ENCODE measurements around the gene KCNT1.
"Not testable (repeated sequence)": the region's sequence is repeated elsewhere in the genome, so short reads cannot be mapped to it uniquely, and the experiment has no call there.

KCNT1 gene

DNA sequence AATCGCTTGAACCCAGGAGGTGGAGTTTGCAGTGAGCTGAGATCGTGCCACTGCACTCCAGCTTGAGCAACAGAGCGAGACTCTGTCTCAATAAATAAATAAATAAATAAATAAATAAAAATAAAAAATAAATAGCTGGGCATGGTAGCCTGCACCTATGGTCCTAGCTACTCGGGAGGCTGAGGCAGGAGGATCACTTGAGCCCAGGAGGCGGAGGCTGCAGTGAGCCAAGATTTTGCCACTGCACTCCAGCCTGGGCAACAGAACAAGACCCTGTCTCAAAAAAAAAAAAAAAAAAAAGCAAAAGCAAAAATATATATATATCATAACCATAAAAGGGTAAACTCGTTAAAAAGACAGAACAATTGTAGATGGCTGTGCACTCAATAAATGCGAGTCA is 29.2 kb upstream of the KCNT1 start:
- not testable (repeated sequence) for DNase-seq (ENCODE audit: low read depth in 2 of 2)

DNA sequence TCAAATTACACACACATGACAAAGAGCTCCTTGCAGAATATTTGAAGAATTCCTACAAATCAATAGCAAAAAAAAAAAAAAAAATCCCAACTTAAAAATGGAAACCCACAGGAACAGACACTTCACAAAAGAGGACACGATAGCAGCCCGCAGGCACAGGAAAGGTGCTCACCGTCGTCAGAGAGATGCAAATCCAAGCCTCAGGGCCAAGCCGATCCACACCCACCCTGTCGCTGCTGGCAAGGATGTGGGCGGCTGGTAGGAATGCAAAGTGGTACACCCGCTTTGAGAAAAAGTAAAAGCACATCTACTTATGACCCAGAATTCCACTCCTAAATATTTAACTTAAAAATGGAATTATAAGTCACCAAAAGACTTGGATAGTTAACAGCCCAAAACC is 28.0 kb upstream of the KCNT1 start:
- DNase-seq (ENCODE audit: low read depth in 2 of 2), result no peak

DNA sequence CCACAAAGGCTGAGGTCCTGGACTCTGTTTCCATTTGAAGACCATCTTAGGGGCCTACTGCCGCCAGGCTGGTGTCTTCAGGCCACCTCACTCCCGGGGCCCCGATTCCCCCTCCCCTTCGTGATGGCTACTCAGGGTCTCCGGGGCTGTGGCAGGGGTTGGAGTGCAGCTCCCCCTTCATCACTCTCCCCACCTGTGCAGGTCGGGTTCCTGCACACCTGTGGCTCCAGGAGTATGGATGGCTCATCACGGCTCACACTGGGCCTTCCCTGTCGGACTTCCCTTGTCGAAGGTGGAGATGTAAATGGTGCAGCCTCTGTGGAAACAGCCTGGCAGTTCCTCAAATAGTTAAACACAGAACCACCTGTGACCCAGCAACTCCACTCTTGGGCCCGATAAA is 27.0 kb upstream of the KCNT1 start:
- no peak for DNase-seq (ENCODE audit: low read depth in 2 of 2)

DNA sequence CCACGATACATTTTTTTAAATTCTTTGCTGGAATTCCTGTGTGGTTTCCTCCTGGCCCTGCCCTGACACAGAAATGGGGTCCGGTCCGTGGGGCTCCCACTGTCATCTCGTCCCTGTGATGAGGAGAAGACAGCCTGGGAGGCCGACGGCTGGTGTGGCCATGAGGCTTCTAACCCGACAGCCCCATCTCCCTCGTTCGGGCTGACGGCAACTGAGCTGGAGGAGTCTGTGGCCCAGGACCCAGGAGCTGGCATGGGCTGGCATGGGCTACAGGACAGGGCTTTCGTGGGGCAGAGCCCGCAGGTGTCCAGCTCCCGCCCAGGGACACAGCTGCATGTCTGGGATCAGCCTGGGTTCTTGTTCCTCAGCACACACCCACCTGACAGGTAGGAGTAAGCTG is 25.1 kb upstream of the KCNT1 start:
- no peak for DNase-seq (ENCODE audit: low read depth in 2 of 2)

DNA sequence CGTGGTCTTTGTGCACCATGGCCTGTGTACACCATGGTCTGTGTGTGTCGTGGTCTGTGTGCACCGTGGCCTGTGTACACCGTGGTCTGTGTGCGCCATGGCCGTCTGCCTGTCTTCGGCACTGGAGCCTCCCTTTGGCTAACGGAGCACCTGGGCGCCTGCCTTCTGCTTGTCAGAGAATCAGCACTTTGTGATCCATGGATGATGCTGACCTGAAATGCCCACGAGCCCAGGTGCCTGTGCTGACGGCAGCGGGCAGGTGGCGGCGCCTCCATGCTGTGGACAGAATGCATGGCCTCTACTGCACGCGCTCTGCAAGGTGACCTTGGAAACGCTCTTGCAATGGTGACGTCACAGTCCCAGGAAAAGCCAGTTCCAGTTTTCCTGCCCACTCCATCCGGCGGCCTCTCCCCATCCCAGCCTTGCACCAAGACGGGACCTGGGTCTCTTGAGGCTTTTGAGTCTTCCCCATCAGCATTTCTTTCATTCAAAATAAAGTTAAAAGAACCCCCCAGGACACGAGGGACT is 24.3 kb upstream of the KCNT1 start:
- no peak for DNase-seq (ENCODE audit: low read depth in 2 of 2)

DNA sequence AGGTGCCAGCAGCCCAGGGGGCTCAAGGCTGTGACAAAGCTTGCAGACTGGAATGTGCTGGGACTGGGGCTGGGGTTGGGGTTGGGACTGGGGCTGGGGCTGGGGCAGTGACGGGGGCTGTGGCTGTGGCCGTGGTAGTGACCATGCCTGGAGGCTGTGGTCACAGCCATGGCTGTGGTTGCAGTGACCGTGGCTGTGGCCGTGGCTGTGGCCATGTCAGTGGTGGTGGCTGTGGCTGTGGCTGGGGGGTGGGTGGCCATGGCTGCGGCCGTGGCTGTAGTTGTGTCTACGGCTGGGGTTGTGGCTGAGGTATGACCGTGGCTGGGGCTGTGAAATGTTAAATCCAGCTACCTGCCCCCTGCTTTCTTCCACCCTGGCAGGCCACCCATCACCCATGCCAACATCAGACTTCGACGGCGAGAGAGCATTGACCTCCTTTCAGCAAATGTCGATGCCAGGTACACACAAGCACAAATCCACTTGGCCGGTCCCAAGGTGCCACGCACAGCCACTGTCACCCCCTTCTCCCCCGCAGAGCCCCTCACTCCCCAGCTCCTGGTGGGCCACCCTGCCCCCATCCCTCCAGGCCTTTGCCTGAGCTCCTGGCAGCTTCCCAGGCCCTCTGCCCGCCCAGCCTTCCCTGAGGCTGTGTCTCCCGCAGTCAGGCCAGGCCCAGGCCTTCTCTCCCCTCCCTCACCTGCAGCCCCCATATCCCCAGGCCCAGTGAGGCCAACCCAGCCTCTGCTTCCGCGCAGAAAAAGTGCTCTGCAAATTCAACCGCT is 23.6 kb upstream of the KCNT1 start:
- no peak for DNase-seq (ENCODE audit: low read depth in 2 of 2)

DNA sequence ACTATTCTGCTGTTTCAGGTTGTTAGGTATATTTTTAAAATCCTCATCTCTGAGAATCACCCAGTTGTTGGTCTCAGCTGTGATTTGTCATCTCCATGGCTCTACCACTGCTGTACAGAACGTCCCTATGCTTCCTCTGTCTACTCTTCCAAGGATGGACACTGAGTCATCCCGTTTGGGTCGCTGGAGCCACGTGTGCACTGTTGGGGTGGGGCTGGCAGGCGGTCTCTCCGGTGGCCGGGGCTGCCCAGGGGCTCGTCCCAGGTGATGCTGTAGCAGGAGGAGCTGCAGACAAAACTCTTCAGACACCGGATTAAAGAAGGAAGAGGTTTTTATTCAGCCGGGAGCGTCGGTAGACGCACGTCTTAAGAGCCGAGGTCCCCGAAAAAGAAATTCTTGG is 21.9 kb upstream of the KCNT1 start:
- no peak for DNase-seq (ENCODE audit: low read depth in 2 of 2)

DNA sequence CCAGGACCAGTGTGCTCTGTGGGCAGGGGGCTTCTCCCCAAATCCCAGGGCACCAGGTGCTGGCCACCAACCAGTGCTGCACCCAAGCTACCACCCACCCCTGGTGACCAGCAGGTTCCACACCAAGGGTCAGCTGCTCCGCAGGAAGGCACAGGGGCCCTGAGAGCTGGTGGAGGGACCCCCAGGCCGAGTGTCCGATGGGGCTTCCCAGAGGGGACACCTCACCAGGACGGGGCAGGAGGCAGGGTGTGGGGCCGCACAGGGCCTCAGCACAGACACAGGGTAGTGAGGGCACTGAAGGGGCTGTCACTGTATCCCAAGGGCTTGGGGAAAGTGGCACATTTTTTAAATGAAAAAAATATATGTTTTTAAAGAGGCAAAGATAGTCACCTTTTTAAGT is 20.8 kb upstream of the KCNT1 start:
- no peak for DNase-seq (ENCODE audit: low read depth in 2 of 2)

DNA sequence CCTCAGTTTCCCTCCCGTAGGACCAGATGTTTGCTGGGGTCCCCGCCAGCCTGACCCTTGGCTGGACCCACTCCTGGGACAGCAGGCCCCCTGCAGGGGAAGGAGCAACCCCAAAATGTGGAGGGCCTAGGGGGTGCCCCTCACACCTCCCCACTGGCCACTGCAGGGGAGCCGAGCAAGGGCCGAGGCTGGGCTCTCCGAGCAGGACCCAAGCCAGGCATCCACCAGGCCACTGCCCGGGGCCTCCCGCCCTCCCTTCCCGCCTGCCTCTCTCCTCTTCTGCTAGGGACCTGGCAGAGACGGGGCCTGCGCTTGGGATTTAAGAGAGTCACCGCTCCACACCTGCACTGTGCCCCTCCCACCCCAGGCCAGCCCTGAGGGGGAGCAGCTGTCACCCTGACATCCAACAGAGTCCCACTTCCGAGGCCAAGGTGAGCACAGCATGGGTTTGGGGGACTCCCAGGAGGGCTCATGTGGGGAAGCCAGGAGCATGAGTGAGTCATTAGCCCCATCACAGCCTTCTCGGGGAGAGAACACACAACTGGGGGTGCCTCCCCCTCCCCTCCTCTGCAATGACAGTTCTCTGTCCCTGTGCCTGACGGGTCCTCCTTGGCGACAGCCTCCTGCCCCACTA is 18.5 kb upstream of the KCNT1 start:
- no peak for DNase-seq (ENCODE audit: low read depth in 2 of 2)

DNA sequence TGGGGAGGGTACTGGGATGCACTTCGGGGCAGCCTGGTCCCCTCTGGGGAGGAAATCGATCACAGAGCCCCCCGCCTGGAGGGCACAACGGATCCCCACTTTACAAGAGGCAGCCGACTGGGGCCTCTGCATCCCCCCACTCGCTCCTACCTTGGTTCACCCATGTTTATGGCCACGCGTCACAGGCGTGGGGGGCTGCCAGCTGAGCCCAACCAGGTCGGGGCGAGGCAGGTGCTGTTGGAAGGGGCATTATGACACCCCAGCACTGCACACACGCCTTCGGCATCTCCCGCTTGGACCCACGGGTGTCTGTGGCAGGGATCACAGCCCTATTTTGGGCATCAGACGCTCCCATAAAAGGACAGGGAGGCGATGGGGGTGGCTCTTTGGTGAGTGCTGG is 17.3 kb upstream of the KCNT1 start:
- DNase-seq (ENCODE audit: low read depth in 2 of 2), result no peak

DNA sequence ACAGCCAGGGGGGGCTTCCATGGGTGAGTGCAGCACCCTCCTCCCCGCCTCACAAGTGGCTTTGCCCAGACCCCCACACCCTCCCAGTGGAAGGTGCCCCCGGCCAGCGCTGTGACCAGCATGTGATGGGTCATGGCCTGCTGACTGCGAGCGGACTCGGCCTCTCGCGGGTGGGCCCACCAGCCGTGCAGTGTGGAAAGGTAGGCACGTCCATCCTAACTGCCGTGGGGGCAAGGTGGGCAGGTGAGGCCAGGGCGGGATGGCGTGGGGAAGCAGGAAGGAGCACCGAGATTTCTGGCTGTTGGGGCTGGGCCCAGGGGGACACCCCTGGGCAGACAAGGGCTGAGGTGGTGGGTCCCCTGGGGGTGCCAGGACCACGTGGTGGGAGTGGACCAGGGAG is 14.8 kb upstream of the KCNT1 start:
- no peak for DNase-seq (ENCODE audit: low read depth in 2 of 2)

DNA sequence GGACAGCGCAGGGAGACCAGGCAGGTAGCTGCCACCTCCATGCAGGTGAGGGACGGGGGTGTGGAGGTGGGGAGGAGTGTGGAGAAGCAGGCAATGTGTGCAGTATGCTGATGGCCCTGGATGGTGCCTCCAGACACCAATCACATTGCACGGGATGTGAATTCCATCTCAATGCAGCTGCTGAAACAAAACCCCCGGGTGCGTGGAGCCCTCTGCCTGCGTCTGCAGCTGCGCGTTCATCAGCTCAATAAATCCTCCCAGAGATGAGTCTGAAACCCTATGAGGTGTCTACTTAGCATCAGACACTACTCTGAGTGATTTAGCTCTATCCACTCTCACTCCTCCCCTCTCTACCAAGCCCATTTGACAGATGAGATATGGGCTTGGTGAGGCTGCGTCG is 13.0 kb upstream of the KCNT1 start:
- DNase-seq (ENCODE audit: low read depth in 2 of 2), result no peak

DNA sequence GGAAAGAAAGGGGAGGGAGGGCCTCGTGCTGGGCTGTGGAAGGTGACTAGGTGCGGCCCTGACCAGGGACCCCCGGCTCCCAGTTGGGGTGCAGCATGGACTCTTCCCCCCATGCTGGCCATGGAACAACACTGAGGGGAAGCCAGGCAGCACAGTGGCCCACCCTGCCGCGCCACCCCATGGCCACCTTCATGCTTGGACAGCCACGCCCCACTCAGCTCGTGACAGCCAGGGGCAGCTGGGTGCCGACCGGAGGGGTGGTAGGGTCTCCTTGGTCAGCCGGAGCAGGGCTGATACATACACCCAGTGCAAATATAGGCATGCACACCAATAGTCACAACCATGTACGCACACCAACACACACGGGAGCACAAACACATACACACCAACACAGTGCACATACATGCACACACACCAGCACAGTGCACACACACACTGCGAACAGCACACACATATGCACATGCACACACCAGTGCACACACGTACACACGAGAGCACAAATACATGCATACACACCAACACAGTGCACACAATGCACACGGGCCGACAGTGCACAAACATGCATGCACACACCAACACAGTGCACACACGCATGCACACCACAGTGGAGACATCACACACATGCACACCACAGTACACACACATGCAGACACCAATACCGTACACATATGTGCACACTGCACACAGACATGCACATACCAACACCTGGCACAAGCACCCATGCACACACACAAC is 11.0 kb upstream of the KCNT1 start:
- no peak for DNase-seq (ENCODE audit: low read depth in 2 of 2)

DNA sequence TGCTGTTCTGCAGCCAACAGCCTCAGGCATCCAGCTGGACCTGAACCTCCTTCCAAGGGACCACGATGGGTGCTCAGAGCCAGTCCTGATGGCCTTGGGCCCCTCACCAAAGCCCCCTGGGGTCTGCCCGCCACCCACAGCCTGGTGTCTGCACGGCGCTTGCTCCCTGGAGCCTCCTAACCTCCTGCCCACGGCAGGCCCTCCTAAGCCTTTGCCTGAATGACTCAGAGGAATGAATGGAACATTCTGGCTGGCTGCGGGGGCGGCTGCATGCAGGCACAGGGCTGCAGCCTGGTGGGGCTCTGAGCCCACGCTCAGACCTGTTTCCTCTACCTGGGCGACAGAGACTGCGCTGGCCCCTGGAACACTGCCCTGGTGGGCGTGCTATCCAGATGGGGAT is 9.6 kb upstream of the KCNT1 start:
- DNase-seq (ENCODE audit: low read depth in 2 of 2), result no peak

DNA sequence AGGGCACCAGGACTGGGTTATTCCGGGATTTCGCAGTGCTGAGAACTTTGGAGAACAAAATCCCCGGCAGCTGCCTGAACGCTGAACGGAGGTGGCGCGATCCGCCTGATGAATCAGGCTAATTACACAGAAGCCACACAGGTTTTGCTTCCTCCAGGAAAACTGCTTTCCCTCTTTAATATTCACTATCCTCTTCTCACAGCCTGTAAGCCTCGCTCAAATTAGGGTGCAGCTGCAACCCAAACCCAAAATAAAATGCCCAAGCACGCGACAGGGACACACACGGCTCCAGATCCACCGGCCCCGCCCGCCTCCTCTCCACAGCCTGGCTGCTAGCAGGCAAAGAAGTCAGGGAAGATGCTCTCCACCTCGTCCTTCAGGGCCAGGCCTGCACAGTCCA is 8.7 kb upstream of the KCNT1 start:
- DNase-seq (ENCODE audit: low read depth in 2 of 2), result no peak

DNA sequence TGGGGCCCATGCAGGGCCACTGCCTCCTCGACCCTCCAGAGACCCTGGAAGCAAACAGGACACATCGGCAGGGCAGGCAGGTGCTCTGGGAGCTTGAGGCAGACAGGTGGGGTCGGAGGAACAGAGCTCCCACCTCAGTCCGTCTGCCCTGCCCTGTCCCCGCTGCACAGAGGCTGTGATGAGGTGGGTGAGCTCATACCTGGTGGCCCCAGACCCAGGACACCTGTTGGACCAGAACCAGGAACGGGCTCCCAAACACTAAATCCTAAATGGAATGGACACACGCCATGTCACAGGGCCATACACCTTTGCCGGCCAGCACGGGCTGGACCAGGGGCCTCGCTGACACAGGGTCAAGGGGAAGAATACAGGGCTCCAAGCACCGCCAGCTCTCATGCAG is 8.2 kb upstream of the KCNT1 start:
- no peak for DNase-seq (ENCODE audit: low read depth in 2 of 2)

DNA sequence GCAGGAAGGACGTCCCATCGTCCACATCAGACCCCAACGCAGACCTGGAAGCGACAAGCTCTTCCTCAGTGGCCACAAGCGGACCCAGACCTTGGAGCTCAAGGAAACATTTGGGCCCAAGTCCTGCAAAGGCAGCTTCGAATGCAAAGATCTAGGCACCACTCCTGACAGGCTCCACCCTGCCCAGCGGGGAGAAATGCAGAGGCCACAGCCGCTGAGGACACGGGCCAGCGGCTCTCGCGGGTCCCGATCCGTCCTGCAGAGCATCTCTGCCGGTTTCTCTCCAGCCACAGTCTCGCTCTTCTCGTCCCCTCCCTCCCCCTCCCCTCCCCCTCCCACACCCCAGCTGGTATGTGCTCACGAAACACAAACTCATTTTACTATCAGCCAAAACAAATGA is 7.6 kb upstream of the KCNT1 start:
- no peak for DNase-seq (ENCODE audit: low read depth in 2 of 2)

DNA sequence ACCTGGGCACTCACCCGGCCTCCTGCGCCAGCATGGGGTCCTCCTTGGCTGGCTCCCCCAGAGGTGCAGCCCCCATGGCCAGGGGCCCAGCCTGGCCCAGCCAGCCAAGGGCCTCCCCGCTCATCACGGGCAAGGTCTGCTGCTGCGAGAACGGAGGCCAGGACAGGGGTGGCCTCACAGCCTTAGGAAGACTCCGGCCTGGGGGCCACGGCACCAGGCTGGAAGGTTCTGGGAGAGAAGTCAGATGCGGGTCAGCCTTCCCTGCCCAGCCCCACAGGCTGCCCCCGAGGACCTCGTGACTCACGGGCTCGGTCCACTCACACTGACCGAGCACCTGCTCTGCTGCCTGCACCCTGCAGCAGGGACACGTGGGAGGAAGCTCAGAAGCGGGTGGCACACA is 6.9 kb upstream of the KCNT1 start:
- no peak for DNase-seq (ENCODE audit: low read depth in 2 of 2)

DNA sequence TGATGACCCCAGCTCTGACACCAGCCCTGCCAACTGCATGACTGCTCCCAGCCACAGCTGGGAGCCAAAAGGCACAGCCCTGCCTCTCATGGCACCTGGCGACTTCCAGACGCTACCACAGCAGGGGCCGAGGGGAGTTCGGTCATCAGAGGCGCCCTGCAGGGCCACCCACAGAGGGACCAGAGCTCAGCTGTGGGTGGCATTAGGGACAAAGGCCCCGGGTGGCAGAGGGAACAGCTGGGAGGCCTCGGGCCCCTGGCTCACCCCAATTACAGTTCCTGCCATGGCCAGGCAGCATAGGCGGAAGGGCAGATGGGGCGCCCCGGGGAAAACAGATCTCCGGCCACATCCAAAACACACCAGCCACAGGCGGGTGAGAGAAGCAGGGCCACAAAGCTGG is 6.3 kb upstream of the KCNT1 start:
- no peak for DNase-seq (ENCODE audit: low read depth in 2 of 2)

DNA sequence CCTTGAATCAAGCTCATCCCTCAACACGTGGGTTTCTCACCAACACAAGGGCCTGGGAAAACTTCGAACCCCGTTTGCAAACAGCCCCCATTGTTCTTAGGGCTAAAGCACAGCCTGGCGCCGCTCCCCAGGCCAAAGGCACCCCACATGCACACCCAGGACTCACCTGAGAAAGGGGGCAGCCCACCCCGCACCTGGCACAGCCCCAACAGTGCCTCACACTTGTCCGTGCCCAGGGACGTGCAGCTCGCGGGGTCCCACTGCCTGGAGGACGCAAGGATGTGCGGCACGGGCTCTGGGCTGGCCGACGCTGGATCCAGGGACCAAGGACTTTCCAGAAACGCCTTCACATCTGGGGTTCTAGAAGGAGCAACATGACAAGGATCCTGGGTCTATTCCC is 5.5 kb upstream of the KCNT1 start:
- DNase-seq (ENCODE audit: low read depth in 2 of 2), result no peak

DNA sequence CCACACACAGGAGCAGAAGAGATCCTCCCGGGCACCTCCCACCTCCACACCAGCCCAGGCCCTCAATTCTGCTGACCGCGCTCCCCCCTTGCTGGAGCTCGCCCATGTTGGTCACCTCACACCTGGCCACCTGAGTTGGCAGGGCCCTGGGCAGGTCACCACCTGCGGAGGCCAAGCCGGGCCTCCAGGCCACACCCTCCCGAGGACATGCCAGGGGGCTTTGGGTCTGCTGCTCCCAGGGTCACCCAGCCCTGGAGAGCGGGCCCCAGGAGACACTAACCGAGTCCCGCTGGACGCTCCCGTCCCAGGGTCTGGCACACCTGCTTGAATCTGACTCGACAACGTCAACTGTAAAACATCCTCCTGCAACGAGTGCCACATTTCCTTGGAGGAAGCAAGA is 4.8 kb upstream of the KCNT1 start:
- DNase-seq (ENCODE audit: low read depth in 2 of 2), result no peak

DNA sequence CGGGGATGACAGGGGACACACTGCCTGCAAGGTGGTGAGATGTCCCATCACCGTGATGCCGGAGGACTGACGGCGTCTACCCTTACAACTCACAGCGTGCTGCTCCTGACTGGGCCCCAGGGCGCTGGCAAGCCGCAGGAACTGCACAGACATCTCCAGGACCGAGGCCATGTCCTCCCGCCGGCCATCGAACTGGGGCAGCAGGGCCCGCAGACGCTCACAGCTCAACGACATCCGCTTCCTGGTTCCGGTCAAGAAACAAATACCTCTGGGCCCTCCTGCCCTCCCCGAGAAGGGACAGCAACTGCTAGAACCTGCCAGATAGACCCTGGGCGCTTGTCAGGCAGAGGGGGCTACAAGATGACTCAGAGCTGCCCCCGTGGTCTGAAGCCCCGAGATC is 3.7 kb upstream of the KCNT1 start:
- no peak for DNase-seq (ENCODE audit: low read depth in 2 of 2)

DNA sequence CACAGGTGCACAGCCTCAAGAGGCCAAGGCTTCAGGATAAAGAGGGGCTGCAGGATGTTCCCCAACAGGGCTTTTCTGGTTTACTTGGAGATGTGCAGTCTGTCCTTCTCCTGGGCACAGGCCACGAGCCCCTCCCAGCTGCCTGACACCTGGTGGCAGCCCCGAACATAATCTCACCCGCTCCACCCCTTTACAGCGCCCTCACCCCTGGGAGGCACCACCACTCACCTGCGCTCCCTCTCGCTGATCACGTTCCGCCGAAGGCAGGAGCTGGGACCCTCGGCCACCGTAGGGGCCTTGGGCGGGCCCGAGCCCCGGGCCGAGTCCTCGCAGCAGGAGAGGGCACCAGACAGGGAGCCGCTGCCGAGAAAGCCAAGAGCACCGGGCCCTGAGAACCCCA is 3.2 kb upstream of the KCNT1 start:
- no peak for DNase-seq (ENCODE audit: low read depth in 2 of 2)

Measured in activated CD8-positive, alpha-beta memory T cell treated with anti-CD3 and anti-CD28 coated beads for 4 hours (primary cell).